ENCODE results near the gene PSMA5. TPM values are rescaled to one million over a fixed set of nuclear protein-coding genes. Genes with fewer than 3 reads are reported as not detected.
"Not testable (repeated sequence)": the region's sequence is repeated elsewhere in the genome, so short reads cannot be mapped to it uniquely, and the experiment has no call there.

Gene PSMA5
- polyA plus RNA-seq (2013, experiment 1 of 2) = 55.7 TPM
- polyA plus RNA-seq (2013, experiment 2 of 2) = 55.9 TPM

GRCh38 chr1:109426281-109427170 lies at the start of gene PSMA5:
Gene PSMA5, minus strand, starts transcription at chr1:109426448. Its CDS starts 118 bp downstream, at chr1:109426330.
- Histone ChIP-seq H3K27ac (replicated peaks; ENCODE audit: low read length) (peak within 1 kb of the TSS; percentile 76), H2BK12ac (ENCODE audit: low read length) (no peak within 1 kb of the TSS), H2BK120ac (ENCODE audit: low read depth, low read length) (no peak within 1 kb of the TSS), H3K4me1 (ENCODE audit: control insufficient read depth in 2 of 2, insufficient read depth in 1 of 2, low read depth in 1 of 2, low read length in 2 of 2) (peaks cover 2 to 11% of the 10 kb centered on the region in 2 donors), H3K36me3 (replicated peaks in 1 of 2; ENCODE audit: control insufficient read depth in 2 of 2, insufficient read depth in 2 of 2, low read length in 2 of 2) (peaks cover 0 to 8% of the 10 kb centered on the region in 2 donors), H3K27me3 (ENCODE audit: control insufficient read depth in 3 of 3, insufficient read depth in 3 of 3, low read depth in 1 of 3, low read length in 3 of 3) (no peaks in the 10 kb centered on the region), H3K9ac (ENCODE audit: low read depth, low read length, poor library complexity) (peak within 1 kb of the TSS; percentile 95), H2BK5ac (ENCODE audit: low read length) (no peak within 1 kb of the TSS), H3K18ac (ENCODE audit: low read length) (peak within 1 kb of the TSS; percentile 67), H2AFZ (ENCODE audit: low read length) (peak within 1 kb of the TSS; percentile 81), H2AK5ac (ENCODE audit: low read depth, low read length) (peak within 1 kb of the TSS; percentile 51), H4K91ac (ENCODE audit: low read depth, low read length, poor library complexity) (no peak within 1 kb of the TSS), H3K79me1 (ENCODE audit: low read depth, low read length) (peaks cover 9% of the 10 kb centered on the region), H3K14ac (ENCODE audit: low read length) (no peak within 1 kb of the TSS), H3K4me3 (ENCODE audit: low read length in 2 of 2) (peak within 1 kb of the TSS; percentile 81 to 92), H4K8ac (ENCODE audit: low read depth, low read length) (no peak within 1 kb of the TSS), H2BK15ac (ENCODE audit: low read length) (no peak within 1 kb of the TSS), H3K4ac (ENCODE audit: low read length) (no peak within 1 kb of the TSS), H3K9me3 (replicated peaks in 1 of 2; ENCODE audit: control insufficient read depth in 2 of 2, insufficient read depth in 1 of 2, low read depth in 1 of 2, low read length in 2 of 2) (no peaks in the 10 kb centered on the region), H3K23ac (ENCODE audit: low read depth, low read length, poor library complexity) (peak within 1 kb of the TSS; percentile 94), H3K4me2 (ENCODE audit: insufficient read depth, low read length, poor library complexity, severe bottlenecking) (peak within 1 kb of the TSS; percentile 73)
- no CpG with 5 or more reads among the region's 50 CpGs for WGBS, 2 donors (ENCODE audit: extremely low coverage in 2 of 2, insufficient read length in 2 of 2, insufficient replicate concordance in 1 of 2)
- DNase-seq (ENCODE audit: low spot score) = peak; percentile 96

GRCh38 chr1:109475261-109475660 lies 49.0 kb upstream of the PSMA5 start:
- Histone ChIP-seq H3K4me2 (ENCODE audit: insufficient read depth, low read length, poor library complexity, severe bottlenecking) (no peak overlapping the region), H3K4ac (ENCODE audit: low read length) (no peak overlapping the region), H2BK5ac (ENCODE audit: low read length) (no peak overlapping the region), H4K8ac (ENCODE audit: low read depth, low read length) (no peak overlapping the region), H3K23ac (ENCODE audit: low read depth, low read length, poor library complexity) (no peak overlapping the region), H3K18ac (ENCODE audit: low read length) (no peak overlapping the region), H3K14ac (ENCODE audit: low read length) (no peak overlapping the region), H3K9me3 (replicated peaks in 1 of 2; ENCODE audit: control insufficient read depth in 2 of 2, insufficient read depth in 1 of 2, low read depth in 1 of 2, low read length in 2 of 2) (no peaks in the 10 kb centered on the region), H3K36me3 (replicated peaks in 1 of 2; ENCODE audit: control insufficient read depth in 2 of 2, insufficient read depth in 2 of 2, low read length in 2 of 2) (no peaks in the 10 kb centered on the region), H3K9ac (ENCODE audit: low read depth, low read length, poor library complexity) (no peak overlapping the region), H3K79me1 (ENCODE audit: low read depth, low read length) (no peaks in the 10 kb centered on the region), H2BK120ac (ENCODE audit: low read depth, low read length) (no peak overlapping the region), H3K4me3 (ENCODE audit: low read length in 2 of 2) (no peak overlapping the region), H3K27ac (replicated peaks; ENCODE audit: low read length) (no peak overlapping the region), H2AFZ (ENCODE audit: low read length) (no peak overlapping the region), H4K91ac (ENCODE audit: low read depth, low read length, poor library complexity) (no peak overlapping the region), H2BK15ac (ENCODE audit: low read length) (no peak overlapping the region), H3K4me1 (ENCODE audit: control insufficient read depth in 2 of 2, insufficient read depth in 1 of 2, low read depth in 1 of 2, low read length in 2 of 2) (no peaks in the 10 kb centered on the region), H3K27me3 (ENCODE audit: control insufficient read depth in 3 of 3, insufficient read depth in 3 of 3, low read depth in 1 of 3, low read length in 3 of 3) (peaks cover 0 to 90% (median 15%) of the 10 kb centered on the region in 3 experiments), H2AK5ac (ENCODE audit: low read depth, low read length) (no peak overlapping the region), H2BK12ac (ENCODE audit: low read length) (no peak overlapping the region)
- no CpG with 5 or more reads among the region's 9 CpGs for WGBS, 2 donors (ENCODE audit: extremely low coverage in 2 of 2, insufficient read length in 2 of 2, insufficient replicate concordance in 1 of 2)
- DNase-seq (ENCODE audit: low spot score) = no peak

DNA sequence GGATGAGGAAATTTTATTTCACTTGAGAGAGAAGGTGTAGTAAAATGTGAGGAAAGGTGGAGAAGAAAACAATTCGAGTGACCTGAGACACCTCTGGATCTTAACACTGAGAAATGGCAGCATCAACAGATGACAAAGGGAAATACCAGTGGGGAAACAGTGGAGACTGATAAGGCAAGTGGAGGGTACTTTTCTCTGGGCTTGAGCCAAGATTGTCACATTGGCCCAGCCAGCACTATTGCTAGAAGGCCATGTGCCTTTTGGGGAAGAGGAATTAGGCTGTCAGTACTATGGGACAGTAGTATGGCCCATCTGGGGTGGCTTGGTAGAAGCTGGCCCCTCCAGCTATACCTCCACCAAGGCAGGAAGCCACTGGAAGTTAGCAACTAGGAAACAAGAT lies 48.4 kb upstream of the PSMA5 start:
- H3K14ac ChIP-seq (ENCODE audit: low read length) = no peak overlapping the region
- H3K9ac ChIP-seq (ENCODE audit: low read depth, low read length, poor library complexity) = no peak overlapping the region
- H2BK5ac ChIP-seq (ENCODE audit: low read length) = no peak overlapping the region
- no peak for DNase-seq (ENCODE audit: low spot score)
- H2AFZ ChIP-seq (ENCODE audit: low read length) = no peak overlapping the region
- H3K27ac ChIP-seq (replicated peaks; ENCODE audit: low read length) = no peak overlapping the region
- H3K4ac ChIP-seq (ENCODE audit: low read length) = no peak overlapping the region
- no peak overlapping the region for H3K18ac ChIP-seq (ENCODE audit: low read length)
- H3K9me3 ChIP-seq (replicated peaks in 1 of 2; ENCODE audit: control insufficient read depth in 2 of 2, insufficient read depth in 1 of 2, low read depth in 1 of 2, low read length in 2 of 2) = no peaks in the 10 kb centered on the region
- WGBS, 2 donors (ENCODE audit: extremely low coverage in 2 of 2, insufficient read length in 2 of 2, insufficient replicate concordance in 1 of 2) = no CpG with 5 or more reads among the region's 1 CpG
- H3K27me3 ChIP-seq (ENCODE audit: control insufficient read depth in 3 of 3, insufficient read depth in 3 of 3, low read depth in 1 of 3, low read length in 3 of 3) = peaks cover 0 to 90% (median 17%) of the 10 kb centered on the region in 3 experiments
- H2BK12ac ChIP-seq (ENCODE audit: low read length) = no peak overlapping the region
- H3K36me3 ChIP-seq (replicated peaks in 1 of 2; ENCODE audit: control insufficient read depth in 2 of 2, insufficient read depth in 2 of 2, low read length in 2 of 2) = no peaks in the 10 kb centered on the region
- H3K23ac ChIP-seq (ENCODE audit: low read depth, low read length, poor library complexity) = no peak overlapping the region
- H2AK5ac ChIP-seq (ENCODE audit: low read depth, low read length) = no peak overlapping the region
- no peak overlapping the region for H3K4me2 ChIP-seq (ENCODE audit: insufficient read depth, low read length, poor library complexity, severe bottlenecking)
- H3K79me1 ChIP-seq (ENCODE audit: low read depth, low read length) = no peaks in the 10 kb centered on the region
- H2BK15ac ChIP-seq (ENCODE audit: low read length) = no peak overlapping the region
- no peak overlapping the region for H2BK120ac ChIP-seq (ENCODE audit: low read depth, low read length)
- H4K91ac ChIP-seq (ENCODE audit: low read depth, low read length, poor library complexity) = no peak overlapping the region
- H3K4me1 ChIP-seq (ENCODE audit: control insufficient read depth in 2 of 2, insufficient read depth in 1 of 2, low read depth in 1 of 2, low read length in 2 of 2) = no peaks in the 10 kb centered on the region
- no peak overlapping the region for H4K8ac ChIP-seq (ENCODE audit: low read depth, low read length)
- H3K4me3 ChIP-seq (ENCODE audit: low read length in 2 of 2) = no peak overlapping the region

GRCh38 chr1:109473284-109474057 lies 47.2 kb upstream of the PSMA5 start:
- peaks cover 0 to 88% (median 18%) of the 10 kb centered on the region in 3 experiments for H3K27me3 ChIP-seq (ENCODE audit: control insufficient read depth in 3 of 3, insufficient read depth in 3 of 3, low read depth in 1 of 3, low read length in 3 of 3)
- WGBS, 2 donors (ENCODE audit: extremely low coverage in 2 of 2, insufficient read length in 2 of 2, insufficient replicate concordance in 1 of 2) = no CpG with 5 or more reads among the region's 12 CpGs
- not testable (repeated sequence) for H2AK5ac ChIP-seq (ENCODE audit: low read depth, low read length)

More at GRCh38 chr1:109473284-109474057, 47.2 kb upstream of the PSMA5 start:
- H2BK120ac ChIP-seq (ENCODE audit: low read depth, low read length); H3K4ac ChIP-seq (ENCODE audit: low read length); H2BK12ac ChIP-seq (ENCODE audit: low read length); H3K4me2 ChIP-seq (ENCODE audit: insufficient read depth, low read length, poor library complexity, severe bottlenecking); H3K4me3 ChIP-seq (ENCODE audit: low read length in 2 of 2); H3K4me1 ChIP-seq (ENCODE audit: control insufficient read depth in 2 of 2, insufficient read depth in 1 of 2, low read depth in 1 of 2, low read length in 2 of 2); H3K27ac ChIP-seq (replicated peaks; ENCODE audit: low read length); H3K23ac ChIP-seq (ENCODE audit: low read depth, low read length, poor library complexity); H4K8ac ChIP-seq (ENCODE audit: low read depth, low read length); H2AFZ ChIP-seq (ENCODE audit: low read length); H3K9ac ChIP-seq (ENCODE audit: low read depth, low read length, poor library complexity); H3K9me3 ChIP-seq (replicated peaks in 1 of 2; ENCODE audit: control insufficient read depth in 2 of 2, insufficient read depth in 1 of 2, low read depth in 1 of 2, low read length in 2 of 2); H3K79me1 ChIP-seq (ENCODE audit: low read depth, low read length); H3K36me3 ChIP-seq (replicated peaks in 1 of 2; ENCODE audit: control insufficient read depth in 2 of 2, insufficient read depth in 2 of 2, low read length in 2 of 2); DNase-seq (ENCODE audit: low spot score); H3K18ac ChIP-seq (ENCODE audit: low read length); H2BK5ac ChIP-seq (ENCODE audit: low read length); H4K91ac ChIP-seq (ENCODE audit: low read depth, low read length, poor library complexity); H2BK15ac ChIP-seq (ENCODE audit: low read length); H3K14ac ChIP-seq (ENCODE audit: low read length): not testable (repeated sequence)

Measured in neuronal stem cell (in vitro differentiated cells).